Gastroesophageal sphincter (tissue), 3 donors: Measurements from ENCODE around the gene KCNC4.

ENCODE experiments used
- CTCF ChIP-seq, 4 experiments: fragments of 200-600 bp in 2 of 4; fragments of 450-650 bp in 2 of 4; sonication (generic) in 1 of 4; IDR thresholded peaks; one replicate each; pipeline ENCODE4 v1.5.1; 2017 to 2019; ENCODE audit warnings: antibody characterized with exemption in 4 of 4, mild to moderate bottlenecking in 2 of 4, moderate library complexity in 2 of 4
- EP300 ChIP-seq: sonication (generic); formaldehyde crosslinking; IDR thresholded peaks from one replicate; pipeline ENCODE4 v1.6.1; 2017; ENCODE audit warnings: antibody characterized with exemption, mild to moderate bottlenecking

GRCh38 chr1:110218137-110218536 is 8.0 kb downstream of the KCNC4 start:
- TF ChIP-seq CTCF (IDR thresholded peaks at IDR 0.05) = no peak
- TF ChIP-seq EP300 = no peak
